ENCODE results near the gene ZNF839.

ZNF839 gene

DNA sequence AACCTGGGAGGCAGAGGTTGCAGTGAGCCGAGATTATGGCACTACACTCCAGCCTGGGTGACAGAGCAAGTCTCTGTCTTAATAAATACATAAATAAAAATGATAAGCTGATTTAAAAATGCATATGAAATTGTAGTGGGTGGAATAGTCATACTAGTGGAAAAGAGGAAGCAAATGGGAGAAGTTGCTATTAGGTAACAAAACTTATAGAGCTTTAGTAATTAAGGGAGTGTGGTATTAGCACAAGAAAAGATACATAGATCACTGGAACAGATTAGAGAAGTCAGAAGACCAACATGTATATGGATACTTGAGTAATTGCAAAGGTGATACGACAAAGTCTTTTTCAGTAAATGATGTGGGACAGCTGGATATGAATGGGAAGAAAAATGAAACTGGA is 69.7 kb downstream of the ZNF839 start:
- no peak for FAIRE-seq

DNA sequence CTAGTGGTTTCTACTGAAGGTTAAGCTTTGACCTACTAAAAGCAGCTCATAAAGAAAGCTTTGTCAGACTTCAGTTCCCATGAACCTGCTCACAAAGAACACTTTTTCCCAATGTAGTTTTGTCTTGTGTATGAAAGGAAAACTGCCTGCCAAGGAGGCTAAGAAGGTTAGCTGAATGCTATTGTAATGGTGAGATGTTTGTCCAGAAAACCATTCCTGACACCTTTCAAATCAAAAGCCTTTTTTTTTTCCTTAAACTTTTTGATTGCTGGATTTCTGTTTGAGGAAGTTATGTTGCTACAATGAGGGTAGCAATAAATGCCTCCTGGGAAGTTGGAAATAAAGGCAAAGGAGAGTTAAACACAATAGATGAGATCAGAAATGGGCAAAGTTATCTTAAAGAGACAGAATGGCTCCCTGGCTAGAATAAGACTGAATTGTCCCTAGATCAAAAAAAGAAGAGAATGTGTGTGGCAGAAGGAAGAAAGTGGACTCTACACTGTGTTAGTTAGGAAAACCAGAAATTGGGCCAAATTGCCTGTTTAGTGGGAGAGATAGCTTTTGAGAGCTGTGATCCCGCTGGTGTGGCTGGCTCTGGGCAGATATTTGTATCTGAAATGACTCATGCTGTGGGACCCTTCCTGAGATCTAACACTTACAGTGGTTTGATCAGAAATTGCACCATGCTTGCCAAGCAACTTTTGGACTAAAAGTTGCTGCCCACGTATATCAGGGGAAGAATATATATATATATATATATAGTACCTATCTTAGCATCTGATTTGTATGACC is 70.7 kb downstream of the ZNF839 start:
- FAIRE-seq: no peak
